ENCODE measurements around the gene PDPR. TPM values are rescaled to one million over a fixed set of nuclear protein-coding genes. Genes with fewer than 3 reads are reported as not detected.
A peak's percentile ranks its signal among the peaks of the same experiment; 100 is the strongest.
"Not testable (repeated sequence)": the region's sequence is repeated elsewhere in the genome, so short reads cannot be mapped to it uniquely, and the experiment has no call there.

Gene PDPR
- total and polyA plus RNA-seq, 9 donors: 14.1 to 29.7 (median 16.6) TPM

DNA sequence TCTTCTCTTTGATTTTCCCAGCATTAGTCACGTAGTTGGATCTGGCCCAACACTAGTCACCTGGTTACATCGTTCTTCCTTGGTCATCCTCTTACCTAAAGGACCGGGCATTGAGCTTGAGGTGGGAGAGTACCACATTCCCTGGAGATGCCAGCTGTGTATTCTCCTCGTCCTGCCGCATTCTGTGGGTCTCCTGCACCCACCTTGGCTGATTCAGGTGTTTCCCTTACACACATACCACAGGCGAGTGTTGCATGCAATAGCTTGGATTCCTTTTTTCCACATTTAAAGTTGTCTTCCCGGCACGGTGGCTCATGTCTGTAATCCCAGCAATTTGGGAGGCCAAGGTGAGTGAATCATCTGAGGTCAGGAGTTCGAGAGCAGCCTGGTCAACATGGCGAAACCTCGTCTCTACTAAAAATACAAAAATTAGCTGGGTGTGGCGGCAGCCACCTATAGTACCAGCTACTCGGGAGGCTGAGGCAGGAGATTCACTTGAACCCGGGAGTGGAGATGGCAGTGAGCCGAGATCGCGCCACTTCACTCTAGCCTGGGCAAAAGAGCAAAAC lies 37.9 kb downstream of the PDPR start:
- H3K36me3 ChIP-seq (ENCODE audit: control insufficient read depth, insufficient read depth, low read length): peaks cover 85% of the 10 kb centered on the region
- peaks cover 4% of the 10 kb centered on the region for H3K4me1 ChIP-seq (ENCODE audit: control insufficient read depth, insufficient read depth, low read length)
- H3K27ac ChIP-seq (ENCODE audit: low read length): no peak overlapping the region
- WGBS (ENCODE audit: insufficient coverage): 85% methylated on average over 17 of the region's 17 CpGs
- DNase-seq: no peak
- H3K9me3 ChIP-seq (replicated peaks; ENCODE audit: control insufficient read depth, low read depth, low read length): no peaks in the 10 kb centered on the region
- H3K27me3 ChIP-seq (ENCODE audit: control insufficient read depth, insufficient read depth, low read length): no peaks in the 10 kb centered on the region
- H3K4me3 ChIP-seq (ENCODE audit: low read length): no peak overlapping the region

DNA sequence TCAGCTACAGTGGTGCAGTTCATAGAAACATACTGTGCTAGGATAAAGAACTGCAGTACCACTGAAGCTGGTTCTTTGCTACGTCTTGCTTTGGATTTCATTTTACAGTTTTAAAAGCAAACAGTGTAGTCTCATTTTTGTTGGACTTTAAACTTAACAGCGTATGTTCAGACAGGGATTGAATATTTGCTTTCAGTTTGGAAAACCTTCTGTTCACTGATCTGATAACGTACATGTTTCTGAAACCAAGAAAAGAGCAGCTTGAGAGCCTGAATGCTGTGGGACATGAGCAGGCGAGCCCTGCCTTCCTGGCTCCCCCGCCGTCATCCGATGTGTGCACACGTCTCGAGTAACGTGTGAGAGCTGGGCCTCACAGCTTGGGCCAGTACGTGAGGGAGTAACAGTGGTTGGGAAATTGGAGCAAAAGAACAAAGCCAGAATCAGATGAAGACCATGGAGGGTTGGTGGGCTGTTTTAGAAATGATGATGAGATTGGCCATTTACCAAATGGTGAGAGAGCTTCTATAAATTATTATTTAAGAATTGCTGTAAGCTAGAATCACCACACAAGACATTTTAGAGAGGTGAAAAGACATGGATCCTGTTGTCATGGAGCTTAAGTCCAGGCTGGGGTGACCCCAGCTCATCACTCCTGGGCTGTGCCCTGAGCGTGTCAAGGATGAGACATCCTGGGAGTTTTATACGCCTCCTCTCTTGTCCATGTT lies 38.6 kb downstream of the PDPR start:
- no peak overlapping the region for H3K27ac ChIP-seq (ENCODE audit: low read length)
- no peaks in the 10 kb centered on the region for H3K27me3 ChIP-seq (ENCODE audit: control insufficient read depth, insufficient read depth, low read length)
- H3K4me1 ChIP-seq (ENCODE audit: control insufficient read depth, insufficient read depth, low read length): peaks cover 7% of the 10 kb centered on the region
- WGBS (ENCODE audit: insufficient coverage): 96% methylated on average over 13 of the region's 13 CpGs
- H3K9me3 ChIP-seq (replicated peaks; ENCODE audit: control insufficient read depth, low read depth, low read length): no peaks in the 10 kb centered on the region
- no peak overlapping the region for H3K4me3 ChIP-seq (ENCODE audit: low read length)
- DNase-seq: no peak
- H3K36me3 ChIP-seq (ENCODE audit: control insufficient read depth, insufficient read depth, low read length): peaks cover 92% of the 10 kb centered on the region

DNA sequence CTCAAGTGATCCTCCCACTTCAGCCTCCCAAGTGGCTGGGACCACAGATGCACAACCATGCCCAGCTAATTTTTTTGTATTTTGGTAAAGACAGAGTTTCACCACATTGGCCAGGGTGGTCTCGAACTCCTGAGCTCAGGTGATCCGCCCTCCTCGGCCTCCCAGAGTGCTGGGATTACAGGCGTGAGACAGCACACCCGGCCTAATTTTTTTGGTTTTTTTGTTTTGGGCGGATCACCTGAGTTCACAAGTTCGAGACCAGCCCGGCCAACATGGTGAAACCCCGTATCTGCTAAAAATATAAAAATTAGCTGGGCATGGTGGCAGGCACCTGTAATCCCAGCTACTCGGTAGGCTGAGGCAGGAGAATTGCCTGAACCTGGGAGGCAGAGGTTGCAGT lies 40.6 kb downstream of the PDPR start:
- H3K27me3 ChIP-seq (ENCODE audit: control insufficient read depth, insufficient read depth, low read length): not testable (repeated sequence)
- peaks cover 95% of the 10 kb centered on the region for H3K36me3 ChIP-seq (ENCODE audit: control insufficient read depth, insufficient read depth, low read length)

GRCh38 chr16:70156207-70156978 lies 42.3 kb downstream of the PDPR start:
- 91% methylated on average over 25 of the region's 29 CpGs for WGBS (ENCODE audit: insufficient coverage)
- Histone ChIP-seq H3K4me3 (ENCODE audit: low read length) (no peak overlapping the region), H3K4me1 (ENCODE audit: control insufficient read depth, insufficient read depth, low read length) (peaks cover 7% of the 10 kb centered on the region), H3K36me3 (ENCODE audit: control insufficient read depth, insufficient read depth, low read length) (peaks cover 96% of the 10 kb centered on the region), H3K9me3 (replicated peaks; ENCODE audit: control insufficient read depth, low read depth, low read length) (no peaks in the 10 kb centered on the region), H3K27ac (ENCODE audit: low read length) (no peak overlapping the region), H3K27me3 (ENCODE audit: control insufficient read depth, insufficient read depth, low read length) (no peaks in the 10 kb centered on the region)
- DNase-seq: no peak

More for the DNA sequence above, 40.6 kb downstream of the PDPR start:
- 91% methylated on average over 10 of the region's 10 CpGs for WGBS (ENCODE audit: insufficient coverage)
- H3K27ac ChIP-seq (ENCODE audit: low read length); H3K4me1 ChIP-seq (ENCODE audit: control insufficient read depth, insufficient read depth, low read length); DNase-seq; H3K9me3 ChIP-seq (replicated peaks; ENCODE audit: control insufficient read depth, low read depth, low read length); H3K4me3 ChIP-seq (ENCODE audit: low read length): not testable (repeated sequence)

GRCh38 chr16:70157105-70157476 lies 43.0 kb downstream of the PDPR start:
- H3K27ac ChIP-seq (ENCODE audit: low read length): peak overlapping the region; percentile 22
- H3K4me1 ChIP-seq (ENCODE audit: control insufficient read depth, insufficient read depth, low read length): peaks cover 7% of the 10 kb centered on the region
- DNase-seq: no peak
- H3K27me3 ChIP-seq (ENCODE audit: control insufficient read depth, insufficient read depth, low read length): no peaks in the 10 kb centered on the region
- peaks cover 96% of the 10 kb centered on the region for H3K36me3 ChIP-seq (ENCODE audit: control insufficient read depth, insufficient read depth, low read length)
- no peaks in the 10 kb centered on the region for H3K9me3 ChIP-seq (replicated peaks; ENCODE audit: control insufficient read depth, low read depth, low read length)
- H3K4me3 ChIP-seq (ENCODE audit: low read length): no peak overlapping the region
- 75% methylated on average over 10 of the region's 11 CpGs for WGBS (ENCODE audit: insufficient coverage)

DNA sequence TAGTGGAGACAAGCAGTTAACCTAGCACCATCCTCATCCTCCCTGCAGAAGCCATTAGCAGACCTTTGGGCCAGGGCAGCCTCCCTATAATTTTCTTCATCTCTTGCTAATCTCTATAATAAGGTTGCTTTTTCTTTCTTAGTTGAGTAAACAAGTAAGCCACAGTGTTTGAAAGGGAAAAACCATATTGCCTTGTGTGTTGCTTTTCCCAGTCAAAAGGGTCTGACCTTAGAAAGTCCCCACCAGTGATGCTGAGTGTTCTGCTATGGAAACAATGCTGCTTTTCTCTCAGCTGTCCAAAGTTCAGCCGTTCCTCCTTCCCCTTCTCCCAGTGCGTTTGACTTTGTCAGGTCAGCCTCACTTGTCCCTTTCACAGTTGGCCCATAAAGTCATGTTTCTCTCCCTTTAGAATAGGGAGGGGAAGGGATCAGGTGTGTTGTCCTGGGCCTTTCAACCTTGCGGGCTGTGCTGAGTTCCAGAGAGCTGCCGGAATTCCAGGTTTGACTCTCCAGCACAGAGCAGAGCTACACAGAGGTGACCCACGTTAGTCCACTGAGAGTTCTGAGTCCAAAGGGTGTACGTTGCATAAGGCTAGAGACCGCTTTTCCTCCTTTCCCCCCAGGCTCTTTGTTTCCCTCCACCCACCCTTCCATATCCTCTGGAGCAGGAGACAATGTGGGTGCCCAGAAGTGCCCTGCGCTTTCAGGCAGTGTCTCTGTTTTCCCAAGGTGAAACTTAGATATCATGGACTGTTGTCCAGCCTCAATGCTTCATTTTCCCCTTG lies 43.5 kb downstream of the PDPR start:
- Histone ChIP-seq H3K4me3 (ENCODE audit: low read length) (no peak overlapping the region), H3K36me3 (ENCODE audit: control insufficient read depth, insufficient read depth, low read length) (peaks cover 96% of the 10 kb centered on the region), H3K9me3 (replicated peaks; ENCODE audit: control insufficient read depth, low read depth, low read length) (no peaks in the 10 kb centered on the region), H3K27ac (ENCODE audit: low read length) (peak overlapping the region; percentile 22), H3K27me3 (ENCODE audit: control insufficient read depth, insufficient read depth, low read length) (no peaks in the 10 kb centered on the region), H3K4me1 (ENCODE audit: control insufficient read depth, insufficient read depth, low read length) (peaks cover 7% of the 10 kb centered on the region)
- DNase-seq: no peak
- 95% methylated on average over 7 of the region's 8 CpGs for WGBS (ENCODE audit: insufficient coverage)

DNA sequence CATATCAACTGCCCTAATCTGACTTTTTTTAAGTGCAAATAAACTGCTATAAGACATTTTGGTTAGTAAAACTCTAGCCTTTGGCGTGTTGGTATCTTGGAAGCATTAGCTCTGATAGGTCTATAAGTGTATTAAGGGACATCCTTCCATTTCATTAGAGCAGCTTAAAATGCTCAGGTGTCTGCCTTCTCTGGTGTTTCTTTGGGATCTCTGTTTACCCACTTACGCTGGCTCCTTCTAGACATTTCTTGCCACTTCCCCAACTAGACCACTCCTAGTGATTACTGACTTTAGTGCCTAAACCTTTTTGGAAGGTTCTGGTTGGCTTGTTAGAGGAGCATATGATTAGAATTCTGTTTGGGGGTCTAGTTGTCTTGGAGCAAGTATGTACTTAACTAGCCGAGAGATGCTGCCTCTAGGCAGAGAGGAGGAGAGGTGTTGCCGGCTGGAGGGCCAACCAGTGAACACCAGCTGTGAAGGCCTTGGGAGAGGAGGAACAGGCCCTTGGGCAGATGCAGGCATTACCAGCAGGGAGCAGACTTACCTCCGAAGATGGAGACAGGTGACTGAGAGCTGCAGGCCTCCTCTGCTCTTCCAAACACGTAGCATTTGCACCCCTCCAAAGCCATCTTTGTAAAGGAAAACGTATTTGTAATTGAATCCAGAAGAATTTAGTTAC lies 44.3 kb downstream of the PDPR start:
- Histone ChIP-seq H3K4me3 (ENCODE audit: low read length) (no peak overlapping the region), H3K27me3 (ENCODE audit: control insufficient read depth, insufficient read depth, low read length) (no peaks in the 10 kb centered on the region), H3K27ac (ENCODE audit: low read length) (no peak overlapping the region), H3K4me1 (ENCODE audit: control insufficient read depth, insufficient read depth, low read length) (peaks cover 5% of the 10 kb centered on the region), H3K36me3 (ENCODE audit: control insufficient read depth, insufficient read depth, low read length) (peaks cover 91% of the 10 kb centered on the region), H3K9me3 (replicated peaks; ENCODE audit: control insufficient read depth, low read depth, low read length) (no peaks in the 10 kb centered on the region)
- 81% methylated on average over 5 of the region's 7 CpGs for WGBS (ENCODE audit: insufficient coverage)
- no peak for DNase-seq

DNA sequence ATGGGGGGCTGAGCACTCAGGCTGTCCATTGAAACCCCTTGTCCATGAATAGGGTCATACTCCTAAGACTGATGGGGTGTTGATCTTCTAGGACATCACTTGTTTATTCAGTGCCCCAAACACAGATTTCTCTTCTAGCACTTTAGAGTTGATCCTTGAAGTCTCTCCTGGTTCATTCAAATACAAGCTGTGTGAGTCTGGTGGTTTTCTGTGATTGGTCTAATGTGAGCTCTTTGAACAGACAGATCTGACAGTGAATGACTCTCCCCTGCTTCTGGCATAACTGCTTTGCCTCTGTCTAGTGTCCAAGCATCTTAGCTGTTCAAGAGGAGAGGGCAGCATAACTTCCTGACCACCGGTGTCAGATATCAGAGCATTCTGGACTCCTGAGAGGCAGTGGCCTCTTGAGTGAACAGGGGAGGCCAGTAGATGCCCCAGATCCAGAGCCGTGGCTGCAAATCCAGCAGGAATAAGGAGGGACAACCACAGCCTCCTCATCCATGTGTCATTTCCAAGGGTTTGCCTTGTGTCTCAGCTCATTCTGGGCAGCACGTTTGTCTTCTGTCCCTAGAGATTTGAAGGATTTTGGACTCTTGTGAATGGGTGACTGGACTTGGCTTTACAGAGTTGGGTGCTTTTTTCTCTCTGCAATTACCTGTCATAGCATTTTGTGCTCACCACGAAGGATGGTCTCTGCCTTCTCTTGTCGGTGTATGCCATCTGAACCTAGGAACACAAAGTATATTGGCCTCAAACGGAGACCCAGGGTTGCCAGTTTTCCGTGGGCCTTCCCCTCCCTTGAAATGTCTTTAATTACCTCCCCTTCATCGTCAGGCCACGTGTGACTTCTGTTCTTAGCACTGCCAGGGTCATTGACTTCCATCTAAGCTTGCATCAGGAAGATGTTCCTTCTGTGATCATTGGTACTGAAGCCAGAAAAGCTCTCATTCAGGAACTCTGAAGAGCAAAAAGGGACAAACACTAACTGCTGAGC lies 45.5 kb downstream of the PDPR start:
- 70% methylated on average over 9 of the region's 9 CpGs for WGBS (ENCODE audit: insufficient coverage)
- Histone ChIP-seq H3K27ac (ENCODE audit: low read length) (no peak overlapping the region), H3K9me3 (replicated peaks; ENCODE audit: control insufficient read depth, low read depth, low read length) (no peaks in the 10 kb centered on the region), H3K4me3 (ENCODE audit: low read length) (no peak overlapping the region), H3K4me1 (ENCODE audit: control insufficient read depth, insufficient read depth, low read length) (peaks cover 5% of the 10 kb centered on the region), H3K27me3 (ENCODE audit: control insufficient read depth, insufficient read depth, low read length) (no peaks in the 10 kb centered on the region), H3K36me3 (ENCODE audit: control insufficient read depth, insufficient read depth, low read length) (peaks cover 81% of the 10 kb centered on the region)
- DNase-seq: no peak

DNA sequence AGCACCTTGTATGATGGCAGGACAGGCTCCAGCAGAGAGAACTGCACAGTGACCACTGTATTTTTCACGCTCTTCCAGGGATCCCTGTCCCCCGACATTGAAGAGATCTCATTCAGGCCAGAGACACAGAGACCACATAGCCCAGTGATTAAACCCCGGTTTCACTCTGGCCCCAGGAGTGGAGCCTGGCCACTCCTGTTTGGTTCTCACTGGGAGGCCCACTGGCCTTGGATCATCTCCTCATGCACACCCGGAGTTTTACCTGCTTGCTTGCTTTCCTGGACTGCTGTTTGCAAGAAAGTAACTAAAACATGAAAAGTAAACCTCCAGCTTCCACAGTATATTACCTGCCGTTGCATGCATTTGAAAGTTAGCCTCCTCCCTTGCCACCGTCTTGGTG lies 46.3 kb downstream of the PDPR start:
- Histone ChIP-seq H3K4me1 (ENCODE audit: control insufficient read depth, insufficient read depth, low read length) (peaks cover 5% of the 10 kb centered on the region), H3K27me3 (ENCODE audit: control insufficient read depth, insufficient read depth, low read length) (no peaks in the 10 kb centered on the region), H3K36me3 (ENCODE audit: control insufficient read depth, insufficient read depth, low read length) (peaks cover 73% of the 10 kb centered on the region), H3K27ac (ENCODE audit: low read length) (no peak overlapping the region), H3K9me3 (replicated peaks; ENCODE audit: control insufficient read depth, low read depth, low read length) (no peaks in the 10 kb centered on the region), H3K4me3 (ENCODE audit: low read length) (no peak overlapping the region)
- no peak for DNase-seq
- WGBS (ENCODE audit: insufficient coverage): 90% methylated on average over 6 of the region's 6 CpGs
